Cardiac muscle cell (in vitro differentiated cells and primary cell): ENCODE results near the gene KLHL1. TPM values are rescaled to one million over a fixed set of nuclear protein-coding genes. Genes with fewer than 3 reads are reported as not detected.
"Not testable (repeated sequence)": the region's sequence is repeated elsewhere in the genome, so short reads cannot be mapped to it uniquely, and the experiment has no call there.

Source experiments
- DNase-seq, 2 donors: peaks; one replicate each; pipeline versions ENCODE4 v3.0.0 to v3.0.0-alpha.2; 2010 to 2017; ENCODE audit warnings: low read depth in 1 of 2, low spot score in 1 of 2
- H3K27ac ChIP-seq: fragments of 200-600 bp; sonication (generic); 2 replicates; pipeline ENCODE4 v1.5.1; 2016
- H3K27me3 ChIP-seq: fragments of 200-600 bp; sonication (generic); 2 replicates; pipeline ENCODE4 v1.6.0; 2016; ENCODE audit warnings: control low read depth
- H3K36me3 ChIP-seq: fragments of 200-600 bp; sonication (generic); 2 replicates; pipeline ENCODE4 v1.5.1; 2016; ENCODE audit warnings: control low read depth
- H3K4me1 ChIP-seq: fragments of 200-600 bp; sonication (generic); 2 replicates; pipeline ENCODE4 v1.8.1; 2017; ENCODE audit warnings: low read depth, mild to moderate bottlenecking, mixed run types
- H3K4me3 ChIP-seq: fragments of 200-600 bp; sonication (generic); 2 replicates; pipeline ENCODE4 v1.5.1; 2016; ENCODE audit warnings: mild to moderate bottlenecking
- H3K9me3 ChIP-seq: fragments of 200-600 bp; sonication (generic); 2 replicates; pipeline ENCODE4 v1.5.1; 2017; ENCODE audit warnings: low read depth, mild to moderate bottlenecking, control low read depth
- polyA plus RNA-seq: library from polyadenylated mRNA; unstranded; fragments of >200 nt; fragmentation: Nextera tagmentation; extraction: Ambion mirVana; gene quantifications from 2 replicates; pipeline ENCODE4 v1.2.1, GENCODE V29; 2016
- total RNA-seq: library from RNA; depleted of rRNA; stranded (reverse); fragments of >200 nt; gene quantifications from 2 replicates; pipeline ENCODE4 v1.2.3, GENCODE V29; 2016
- TF ChIP-seq, protein P1 (sequence below): IDR thresholded peaks from 2 replicates; pipeline ENCODE4 v1.5.1; 2012; ENCODE audit warnings: low read depth, mild to moderate bottlenecking, low read length

The KLHL1 gene, protein sequence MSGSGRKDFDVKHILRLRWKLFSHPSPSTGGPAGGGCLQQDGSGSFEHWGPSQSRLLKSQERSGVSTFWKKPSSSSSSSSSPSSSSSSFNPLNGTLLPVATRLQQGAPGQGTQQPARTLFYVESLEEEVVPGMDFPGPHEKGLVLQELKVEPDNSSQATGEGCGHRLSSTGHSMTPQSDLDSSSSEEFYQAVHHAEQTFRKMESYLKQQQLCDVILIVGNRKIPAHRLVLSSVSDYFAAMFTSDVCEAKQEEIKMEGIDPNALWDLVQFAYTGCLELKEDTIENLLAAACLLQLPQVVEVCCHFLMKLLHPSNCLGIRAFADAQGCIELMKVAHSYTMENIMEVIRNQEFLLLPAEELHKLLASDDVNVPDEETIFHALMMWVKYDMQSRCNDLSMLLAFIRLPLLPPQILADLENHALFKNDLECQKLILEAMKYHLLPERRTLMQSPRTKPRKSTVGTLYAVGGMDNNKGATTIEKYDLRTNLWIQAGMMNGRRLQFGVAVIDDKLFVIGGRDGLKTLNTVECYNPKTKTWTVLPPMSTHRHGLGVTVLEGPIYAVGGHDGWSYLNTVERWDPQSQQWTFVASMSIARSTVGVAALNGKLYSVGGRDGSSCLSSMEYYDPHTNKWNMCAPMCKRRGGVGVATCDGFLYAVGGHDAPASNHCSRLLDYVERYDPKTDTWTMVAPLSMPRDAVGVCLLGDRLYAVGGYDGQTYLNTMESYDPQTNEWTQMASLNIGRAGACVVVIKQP
- total RNA-seq: not detected in 2 replicates
- not detected in 2 replicates for polyA plus RNA-seq

DNA sequence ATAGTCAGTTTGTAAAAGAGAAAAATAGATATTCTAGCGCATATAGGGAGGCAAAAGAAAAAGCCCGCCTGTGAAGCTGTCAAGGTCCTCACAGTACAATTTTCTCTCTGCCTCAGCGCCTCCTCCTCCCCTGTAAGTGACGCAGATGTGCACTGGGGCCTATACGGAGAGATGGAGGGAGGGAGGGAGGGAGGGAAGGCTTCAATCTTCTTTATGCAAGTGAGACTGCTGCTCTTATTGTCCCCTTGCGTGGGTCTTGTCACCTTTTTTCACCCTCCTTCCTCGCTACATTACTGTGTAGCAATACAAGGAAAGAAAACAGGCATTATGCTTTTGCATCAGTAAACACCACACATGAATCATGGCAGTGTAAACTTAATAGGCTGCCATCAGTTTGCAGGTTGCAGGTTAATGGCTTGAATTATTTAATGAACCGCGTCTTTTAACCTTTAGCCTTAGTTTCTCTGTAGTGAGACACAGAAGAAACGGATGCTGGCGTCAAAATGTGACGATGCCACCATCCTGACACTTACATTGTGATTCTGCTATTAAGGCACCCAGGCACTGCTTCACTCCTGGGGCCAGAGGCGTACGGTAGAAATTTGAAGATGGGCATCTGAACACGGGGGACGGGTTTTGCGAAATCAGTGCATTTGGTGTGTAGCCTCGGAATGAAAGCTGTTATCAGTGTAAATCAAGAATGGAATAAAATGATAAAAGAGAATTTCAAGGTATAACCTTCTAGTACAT, at the start of gene KLHL1:
KLHL1 (minus strand) TSS at position 97 of the 750 bp plus-strand sequence. CDS start 753 bp downstream, outside the sequence.
- H3K4me3 ChIP-seq: peak within 1 kb of the TSS; percentile 20
- no peak for DNase-seq
- TF ChIP-seq, protein P1, sequence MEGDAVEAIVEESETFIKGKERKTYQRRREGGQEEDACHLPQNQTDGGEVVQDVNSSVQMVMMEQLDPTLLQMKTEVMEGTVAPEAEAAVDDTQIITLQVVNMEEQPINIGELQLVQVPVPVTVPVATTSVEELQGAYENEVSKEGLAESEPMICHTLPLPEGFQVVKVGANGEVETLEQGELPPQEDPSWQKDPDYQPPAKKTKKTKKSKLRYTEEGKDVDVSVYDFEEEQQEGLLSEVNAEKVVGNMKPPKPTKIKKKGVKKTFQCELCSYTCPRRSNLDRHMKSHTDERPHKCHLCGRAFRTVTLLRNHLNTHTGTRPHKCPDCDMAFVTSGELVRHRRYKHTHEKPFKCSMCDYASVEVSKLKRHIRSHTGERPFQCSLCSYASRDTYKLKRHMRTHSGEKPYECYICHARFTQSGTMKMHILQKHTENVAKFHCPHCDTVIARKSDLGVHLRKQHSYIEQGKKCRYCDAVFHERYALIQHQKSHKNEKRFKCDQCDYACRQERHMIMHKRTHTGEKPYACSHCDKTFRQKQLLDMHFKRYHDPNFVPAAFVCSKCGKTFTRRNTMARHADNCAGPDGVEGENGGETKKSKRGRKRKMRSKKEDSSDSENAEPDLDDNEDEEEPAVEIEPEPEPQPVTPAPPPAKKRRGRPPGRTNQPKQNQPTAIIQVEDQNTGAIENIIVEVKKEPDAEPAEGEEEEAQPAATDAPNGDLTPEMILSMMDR: no peak
- H3K9me3 ChIP-seq: no peaks in the 10 kb centered on the region
- H3K4me1 ChIP-seq: peaks cover 7% of the 10 kb centered on the region
- no peak within 1 kb of the TSS for H3K27ac ChIP-seq
- no peaks in the 10 kb centered on the region for H3K36me3 ChIP-seq
- H3K27me3 ChIP-seq: peaks cover 78% of the 10 kb centered on the region

DNA sequence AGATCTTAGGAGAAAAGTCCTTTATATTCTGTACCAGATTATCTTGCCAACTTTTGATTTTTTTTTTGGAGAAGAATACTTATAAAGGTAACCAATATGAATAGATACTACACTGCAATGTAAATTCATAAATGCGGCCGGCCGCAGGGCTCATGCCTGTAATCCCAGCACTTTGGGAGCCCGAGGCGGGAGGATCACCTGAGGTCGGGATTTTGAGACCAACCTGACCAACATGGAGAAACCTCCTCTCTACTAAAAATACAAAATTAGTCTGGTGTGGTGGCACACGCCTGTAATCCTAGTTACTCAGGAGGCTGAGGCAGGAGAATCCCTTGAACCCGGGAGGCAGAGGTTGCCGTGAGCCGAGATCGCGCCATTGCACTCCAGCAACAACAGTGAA, 34.4 kb upstream of the KLHL1 start:
- H3K4me1 ChIP-seq, H3K27ac ChIP-seq, DNase-seq, H3K36me3 ChIP-seq, H3K27me3 ChIP-seq, H3K9me3 ChIP-seq, H3K4me3 ChIP-seq: not testable (repeated sequence)

- Histone ChIP-seq H3K4me3 (no peak overlapping the region), H3K36me3 (no peaks in the 10 kb centered on the region), H3K4me1 (peaks cover 3% of the 10 kb centered on the region), H3K9me3 (no peaks in the 10 kb centered on the region), H3K27ac (no peak overlapping the region), H3K27me3 (no peaks in the 10 kb centered on the region)
- DNase-seq: no peak
- TF ChIP-seq, protein P1: no peak
Measured at GRCh38 chr13:70128098-70128497, 19.8 kb upstream of the KLHL1 start.

DNA sequence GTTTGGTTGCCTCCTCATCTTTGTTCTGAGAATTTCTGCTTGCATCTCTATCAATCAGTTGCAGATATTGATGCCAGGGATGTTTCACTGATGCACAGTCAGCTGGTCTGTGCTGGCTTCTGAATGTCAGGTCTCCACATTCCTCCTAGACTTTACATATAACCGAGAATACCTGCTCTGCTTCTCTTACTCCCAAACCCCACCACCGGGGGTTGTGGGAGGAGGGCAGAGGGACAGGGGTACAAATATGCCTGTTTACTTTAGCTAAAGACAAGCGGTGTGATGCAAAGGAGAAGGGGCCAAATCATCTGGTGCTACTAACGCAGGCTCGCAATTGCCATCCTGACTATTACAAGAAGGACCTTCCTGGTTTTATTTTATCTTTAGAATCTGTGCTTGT, 17.4 kb upstream of the KLHL1 start:
- H3K9me3 ChIP-seq: no peaks in the 10 kb centered on the region
- no peak overlapping the region for H3K27ac ChIP-seq
- H3K27me3 ChIP-seq: no peaks in the 10 kb centered on the region
- DNase-seq: no peak
- no peaks in the 10 kb centered on the region for H3K36me3 ChIP-seq
- TF ChIP-seq, protein P1: no peak
- H3K4me3 ChIP-seq: no peak overlapping the region
- H3K4me1 ChIP-seq: peaks cover 3% of the 10 kb centered on the region

GRCh38 chr13:70117338-70117905, 9.2 kb upstream of the KLHL1 start:
- Histone ChIP-seq H3K9me3 (no peaks in the 10 kb centered on the region), H3K27ac (no peak overlapping the region), H3K27me3 (no peaks in the 10 kb centered on the region), H3K4me3 (no peak overlapping the region), H3K4me1 (no peaks in the 10 kb centered on the region), H3K36me3 (no peaks in the 10 kb centered on the region)
- DNase-seq: no peak
- TF ChIP-seq, protein P1: no peak
